Psoas muscle (tissue), 8 donors: ENCODE data around the gene PLPP3. TPM values are rescaled to one million over a fixed set of nuclear protein-coding genes. Genes with fewer than 3 reads are reported as not detected.
A peak's percentile ranks its signal among the peaks of the same experiment; 100 is the strongest.

ENCODE experiments used
- ATAC-seq, 4 donors: fragments of 200-7000 bp; cut with Tn5 transposase; one replicate each; pipeline ENCODE4 v1.9.1; 2020; ENCODE audit warnings: moderate library complexity in 3 of 4, mild to moderate bottlenecking in 2 of 4
- DNase-seq, 2 donors: peaks; one replicate each; pipeline ENCODE4 v3.0.0-alpha.2; 2020
- H3K27ac ChIP-seq: fragments of 200-600 bp; one replicate; pipeline ENCODE4 v1.8.0; 2022
- H3K27me3 ChIP-seq, 3 donors: fragments of 200-600 bp in 1 of 3; one replicate each; pipeline versions ENCODE4 v1.6.1 to v1.8.0; 2013 to 2022; ENCODE audit warnings: low read length in 2 of 3, mild to moderate bottlenecking in 2 of 3, moderate library complexity in 1 of 3; ENCODE audit not compliant: insufficient read depth in 3 of 3
- H3K36me3 ChIP-seq, 2 donors: fragments of 200-600 bp in 1 of 2; one replicate each; pipeline versions ENCODE4 v1.6.1 to v1.8.0; 2013 to 2022; ENCODE audit warnings: low read depth in 1 of 2, mild to moderate bottlenecking in 1 of 2, moderate library complexity in 1 of 2; ENCODE audit not compliant: insufficient read depth in 1 of 2
- H3K4me1 ChIP-seq: fragments of 200-600 bp; one replicate; pipeline ENCODE4 v1.8.0; 2022
- H3K4me3 ChIP-seq: fragments of 200-600 bp; one replicate; pipeline ENCODE4 v1.8.0; 2022; ENCODE audit warnings: mild to moderate bottlenecking
- H3K9me3 ChIP-seq: fragments of 200-600 bp; one replicate; pipeline ENCODE4 v1.8.0; 2022
- WGBS, 3 donors: extraction: QIAGEN DNeasy Blood & Tissue Kit; methylation state at CpG; one replicate each; pipeline versions ENCODE4 v1.1.6 to v1.1.7; 2013; 5-methylcytosine and 5-hydroxymethylcytosine counted together
- intact Hi-C, 2 donors: fragments of 100-400 bp; cut with DNase I; formaldehyde crosslinking; loops; one replicate each; pipeline versions ENCODE4 v1.11.0 to v1.14.2; 2022
- long read RNA-seq, 2 donors: library from polyadenylated mRNA; unstranded; transcript quantifications; one replicate each; pipeline ENCODE4 v2.0.0, GENCODE V29; 2021
- polyA plus RNA-seq, 3 donors: library from polyadenylated mRNA; stranded (reverse); fragments of 200-250 nt; gene quantifications; one replicate each; pipeline ENCODE4 v1.2.3, GENCODE V29; 2013
- total RNA-seq, 4 donors: library from RNA; stranded (reverse); fragmentation: NEBNext Ultra II Directional in 2 of 4; extraction: Animal tissue kit (Norgen Biotek cat#: 25700) in 2 of 4; gene quantifications; one replicate each; pipeline versions ENCODE4 v1.2.1 to v1.2.4, GENCODE V29; 2021 to 2023
- TF ChIP-seq, protein P1 (sequence below): fragments of 200-600 bp; IDR thresholded peaks from one replicate; pipeline ENCODE4 v1.8.0; 2022; ENCODE audit warnings: antibody characterized with exemption
- donor health status: healthy with polysubstance abuse.
- donor health status: DM: no; HTN: no; CAD: no; lungs with moderate emphysema.
- donor health status: Bipolar disorder and iron deficiency.
- donor health status: healthy.
- donor health status: DM: yes; HTN: yes; CAD: no.
- donor health status: DM: no; HTN: no; CAD: no.
- donor health status: DM: no; HTN: no; CAD: no.
- donor health status: DM: yes; HTN: yes; CAD: no.

The PLPP3 gene
- 10 to 100 TPM; 35.5 to 51.0 (median 43.6) TPM for total RNA-seq
- 10 to 100 TPM; 41.2 to 69.1 (median 46.3) TPM for polyA plus RNA-seq
- long read RNA-seq, donor 1, transcript PLPP3-201 (6 exons, 3,292 nt) = major isoform, 19 of 25 reads
- long read RNA-seq, donor 1, partial matches to known transcripts = 2 of 25 reads
- long read RNA-seq, donor 1, other reads (novel, unspliced or antisense) = 2 of 25 reads
- long read RNA-seq, donor 2, transcript PLPP3-201 (6 exons, 3,292 nt) = major isoform, 64 of 80 reads
- long read RNA-seq, donor 2, partial matches to known transcripts = 7 of 80 reads
- long read RNA-seq, donor 2, other reads (novel, unspliced or antisense) = 6 of 80 reads

GRCh38 chr1:56578963-56579875, at the start of gene PLPP3:
Gene PLPP3 (minus strand): TSS chr1:56579563. CDS start chr1:56579016, 547 bp downstream.
- peak; percentile 87 to 88 (median 88) for ATAC-seq
- H3K4me3 ChIP-seq = peak within 1 kb of the TSS; percentile 90
- TF ChIP-seq, protein P1, sequence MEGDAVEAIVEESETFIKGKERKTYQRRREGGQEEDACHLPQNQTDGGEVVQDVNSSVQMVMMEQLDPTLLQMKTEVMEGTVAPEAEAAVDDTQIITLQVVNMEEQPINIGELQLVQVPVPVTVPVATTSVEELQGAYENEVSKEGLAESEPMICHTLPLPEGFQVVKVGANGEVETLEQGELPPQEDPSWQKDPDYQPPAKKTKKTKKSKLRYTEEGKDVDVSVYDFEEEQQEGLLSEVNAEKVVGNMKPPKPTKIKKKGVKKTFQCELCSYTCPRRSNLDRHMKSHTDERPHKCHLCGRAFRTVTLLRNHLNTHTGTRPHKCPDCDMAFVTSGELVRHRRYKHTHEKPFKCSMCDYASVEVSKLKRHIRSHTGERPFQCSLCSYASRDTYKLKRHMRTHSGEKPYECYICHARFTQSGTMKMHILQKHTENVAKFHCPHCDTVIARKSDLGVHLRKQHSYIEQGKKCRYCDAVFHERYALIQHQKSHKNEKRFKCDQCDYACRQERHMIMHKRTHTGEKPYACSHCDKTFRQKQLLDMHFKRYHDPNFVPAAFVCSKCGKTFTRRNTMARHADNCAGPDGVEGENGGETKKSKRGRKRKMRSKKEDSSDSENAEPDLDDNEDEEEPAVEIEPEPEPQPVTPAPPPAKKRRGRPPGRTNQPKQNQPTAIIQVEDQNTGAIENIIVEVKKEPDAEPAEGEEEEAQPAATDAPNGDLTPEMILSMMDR = peak; percentile 30
- no peaks in the 10 kb centered on the region for H3K27me3 ChIP-seq
- DNase-seq = peak; percentile 83 to 93
- intact Hi-C loops = loop anchor here in 1 of 2 donors (2.0 to 5.0 kb wide), 4 partner anchors 52 to 377 kb away; no protein-coding TSS in a partner anchor
- H3K36me3 ChIP-seq = no peaks in the 10 kb centered on the region
- H3K27ac ChIP-seq = peak within 1 kb of the TSS; percentile 91
- H3K9me3 ChIP-seq = no peaks in the 10 kb centered on the region
- 0 to 1% (median 0%) methylated on average over 60 to 62 of the region's 62 CpGs for WGBS, 3 donors
- H3K4me1 ChIP-seq = peaks cover 39% of the 10 kb centered on the region

DNA sequence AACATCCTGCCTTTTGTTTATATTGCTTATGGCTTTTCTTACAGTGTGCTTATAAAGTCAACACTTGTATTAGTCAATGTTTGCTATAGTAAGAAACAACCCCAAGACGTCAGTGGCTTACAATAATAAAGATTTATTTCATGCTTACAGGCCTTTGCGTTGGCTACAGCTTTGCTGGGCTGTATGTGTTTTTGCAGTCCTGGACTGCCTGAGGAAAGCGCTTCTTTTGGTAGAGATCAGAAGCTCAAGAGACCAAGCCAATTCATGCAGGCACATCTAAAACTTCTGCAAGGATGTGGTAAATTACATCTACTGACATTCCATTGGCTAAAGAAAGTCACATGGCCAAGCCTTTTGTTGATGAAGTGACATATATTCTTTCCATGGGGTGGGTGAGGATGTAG, 48.3 kb upstream of the PLPP3 start:
- TF ChIP-seq, protein P1 = no peak
- H3K27me3 ChIP-seq = no peaks in the 10 kb centered on the region
- ATAC-seq (no peak), DNase-seq (no peak)
- WGBS, 3 donors = 74 to 83% (median 82%) methylated on average over 3 of the region's 3 CpGs
- no peak overlapping the region for H3K27ac ChIP-seq
- H3K36me3 ChIP-seq = no peaks in the 10 kb centered on the region
- no peaks in the 10 kb centered on the region for H3K4me1 ChIP-seq
- H3K9me3 ChIP-seq = no peaks in the 10 kb centered on the region
- intact Hi-C loops = no loop called here
- no peak overlapping the region for H3K4me3 ChIP-seq

GRCh38 chr1:56627019-56627635, 47.8 kb upstream of the PLPP3 start:
- Histone ChIP-seq H3K4me3 (no peak overlapping the region), H3K27ac (no peak overlapping the region), H3K4me1 (no peaks in the 10 kb centered on the region), H3K27me3 (no peaks in the 10 kb centered on the region), H3K36me3 (no peaks in the 10 kb centered on the region), H3K9me3 (no peaks in the 10 kb centered on the region)
- 77 to 86% (median 86%) methylated on average over 3 of the region's 3 CpGs for WGBS, 3 donors
- ATAC-seq (no peak), DNase-seq (no peak)
- intact Hi-C loops = no loop called here
- TF ChIP-seq, protein P1 = no peak

GRCh38 chr1:56626546-56626945, 47.2 kb upstream of the PLPP3 start:
- intact Hi-C loops = no loop called here
- Histone ChIP-seq H3K9me3 (no peaks in the 10 kb centered on the region), H3K27me3 (no peaks in the 10 kb centered on the region), H3K36me3 (no peaks in the 10 kb centered on the region), H3K27ac (no peak overlapping the region), H3K4me1 (no peaks in the 10 kb centered on the region), H3K4me3 (no peak overlapping the region)
- ATAC-seq (no peak), DNase-seq (no peak)
- TF ChIP-seq, protein P1 = no peak
